Ovary (tissue), 3 donors: ENCODE data around the gene POC1A.
A peak's percentile ranks its signal among the peaks of the same experiment; 100 is the strongest.

Source experiments
- POLR2A ChIP-seq: fragments of 450-650 bp; IDR thresholded peaks from one replicate; pipeline ENCODE4 v1.6.1; 2017; ENCODE audit warnings: antibody characterized with exemption, mild to moderate bottlenecking, moderate library complexity
- TF ChIP-seq, protein P1 (sequence below), 3 donors: fragments of 450-650 bp in 2 of 3; fragments of 200-600 bp in 1 of 3; IDR thresholded peaks; one replicate each; pipeline versions ENCODE4 v1.5.1 to v1.8.0; 2016 to 2022; ENCODE audit warnings: antibody characterized with exemption in 3 of 3, mild to moderate bottlenecking in 1 of 3
- donor health status: DM: no; HTN: no; CAD: no.

DNA sequence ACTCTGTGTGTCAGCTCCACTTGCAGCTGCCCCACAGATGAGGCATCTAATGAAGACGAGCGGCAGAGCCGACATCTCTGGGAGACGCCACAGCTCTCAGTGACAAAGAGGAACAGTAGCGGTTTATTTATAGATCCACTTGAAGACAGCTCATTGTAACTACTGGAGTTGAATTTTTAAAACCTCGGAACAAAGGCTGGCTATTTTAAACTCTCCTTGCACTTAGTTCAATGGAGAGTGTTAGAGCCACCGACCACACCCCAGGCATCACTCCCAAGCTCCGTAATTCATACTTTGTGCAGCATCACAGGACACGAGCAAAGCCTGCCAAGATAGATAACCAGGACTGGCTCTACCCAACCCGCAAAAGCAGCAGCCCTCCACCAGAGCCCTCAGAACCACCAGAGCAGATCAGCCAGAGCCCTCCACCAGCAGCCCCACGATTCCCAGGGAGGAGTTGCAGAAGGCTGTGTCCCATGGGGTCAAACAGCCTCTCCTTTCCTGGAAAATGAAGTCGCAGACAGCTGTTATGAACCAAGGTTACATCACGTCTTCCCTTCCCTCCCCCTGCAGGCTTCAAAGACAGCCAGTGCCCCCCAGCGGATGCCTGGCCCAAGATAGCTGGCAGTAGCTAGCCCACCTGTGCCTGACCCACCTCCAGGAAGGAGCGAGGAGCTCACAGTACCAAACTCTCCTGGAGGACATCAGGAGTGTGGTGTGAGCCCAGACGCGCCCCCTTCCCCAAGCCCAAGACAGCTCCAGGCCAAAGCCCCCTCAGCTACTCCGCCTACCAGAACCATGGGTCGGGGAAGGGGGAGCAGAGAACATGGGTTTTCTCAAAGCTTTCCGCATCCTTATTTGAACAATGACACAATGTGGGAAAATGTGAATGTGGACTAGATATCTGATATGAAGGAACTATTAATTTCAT lies 45.7 kb downstream of the POC1A start:
- TF ChIP-seq POLR2A, result no peak
- TF ChIP-seq, protein P1, sequence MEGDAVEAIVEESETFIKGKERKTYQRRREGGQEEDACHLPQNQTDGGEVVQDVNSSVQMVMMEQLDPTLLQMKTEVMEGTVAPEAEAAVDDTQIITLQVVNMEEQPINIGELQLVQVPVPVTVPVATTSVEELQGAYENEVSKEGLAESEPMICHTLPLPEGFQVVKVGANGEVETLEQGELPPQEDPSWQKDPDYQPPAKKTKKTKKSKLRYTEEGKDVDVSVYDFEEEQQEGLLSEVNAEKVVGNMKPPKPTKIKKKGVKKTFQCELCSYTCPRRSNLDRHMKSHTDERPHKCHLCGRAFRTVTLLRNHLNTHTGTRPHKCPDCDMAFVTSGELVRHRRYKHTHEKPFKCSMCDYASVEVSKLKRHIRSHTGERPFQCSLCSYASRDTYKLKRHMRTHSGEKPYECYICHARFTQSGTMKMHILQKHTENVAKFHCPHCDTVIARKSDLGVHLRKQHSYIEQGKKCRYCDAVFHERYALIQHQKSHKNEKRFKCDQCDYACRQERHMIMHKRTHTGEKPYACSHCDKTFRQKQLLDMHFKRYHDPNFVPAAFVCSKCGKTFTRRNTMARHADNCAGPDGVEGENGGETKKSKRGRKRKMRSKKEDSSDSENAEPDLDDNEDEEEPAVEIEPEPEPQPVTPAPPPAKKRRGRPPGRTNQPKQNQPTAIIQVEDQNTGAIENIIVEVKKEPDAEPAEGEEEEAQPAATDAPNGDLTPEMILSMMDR (IDR thresholded peaks at IDR 0.05), result peak in 1 of 3 donors; percentile 10
